Measurements from ENCODE around the gene TJP3. TPM values are rescaled to one million over a fixed set of nuclear protein-coding genes. Genes with fewer than 3 reads are reported as not detected.
A peak's percentile ranks its signal among the peaks of the same experiment; 100 is the strongest.

TJP3 gene
- total and polyA plus RNA-seq, 2 donors from 2014 or later = 26.5 to 32.5 TPM

GRCh38 chr19:3722443-3723109 is 14.4 kb downstream of the TJP3 start:
- intact Hi-C loops (cut with DNase I) = no loop called here
- Histone ChIP-seq H3K9ac (ENCODE audit: low read length in 3 of 3) (peak overlapping the region in 1 of 3 donors; percentile 67), H3K27ac (ENCODE audit: low read depth in 2 of 2, low read length in 2 of 2) (no peak overlapping the region), H3K4me3 (ENCODE audit: low read length in 3 of 3) (peak overlapping the region in 2 of 3 donors; percentile 58 to 64), H3K9me3 (ENCODE audit: control insufficient read depth in 2 of 3, insufficient read depth in 1 of 3, low read length in 3 of 3) (no peaks in the 10 kb centered on the region), H3K27me3 (ENCODE audit: control insufficient read depth, insufficient read depth, low read length) (no peaks in the 10 kb centered on the region), H3K4me1 (ENCODE audit: control insufficient read depth in 2 of 3, insufficient read depth in 2 of 3, low read depth in 1 of 3, low read length in 3 of 3) (peaks cover 0 to 5% (median 3%) of the 10 kb centered on the region in 3 donors), H3K36me3 (ENCODE audit: control insufficient read depth in 2 of 3, insufficient read depth in 3 of 3, low read length in 3 of 3) (no peaks in the 10 kb centered on the region)
- FAIRE-seq (no peak), DNase-seq (peak in 3 of 5 donors; percentile 27 to 67 (median 47))
- TF ChIP-seq, protein P1, sequence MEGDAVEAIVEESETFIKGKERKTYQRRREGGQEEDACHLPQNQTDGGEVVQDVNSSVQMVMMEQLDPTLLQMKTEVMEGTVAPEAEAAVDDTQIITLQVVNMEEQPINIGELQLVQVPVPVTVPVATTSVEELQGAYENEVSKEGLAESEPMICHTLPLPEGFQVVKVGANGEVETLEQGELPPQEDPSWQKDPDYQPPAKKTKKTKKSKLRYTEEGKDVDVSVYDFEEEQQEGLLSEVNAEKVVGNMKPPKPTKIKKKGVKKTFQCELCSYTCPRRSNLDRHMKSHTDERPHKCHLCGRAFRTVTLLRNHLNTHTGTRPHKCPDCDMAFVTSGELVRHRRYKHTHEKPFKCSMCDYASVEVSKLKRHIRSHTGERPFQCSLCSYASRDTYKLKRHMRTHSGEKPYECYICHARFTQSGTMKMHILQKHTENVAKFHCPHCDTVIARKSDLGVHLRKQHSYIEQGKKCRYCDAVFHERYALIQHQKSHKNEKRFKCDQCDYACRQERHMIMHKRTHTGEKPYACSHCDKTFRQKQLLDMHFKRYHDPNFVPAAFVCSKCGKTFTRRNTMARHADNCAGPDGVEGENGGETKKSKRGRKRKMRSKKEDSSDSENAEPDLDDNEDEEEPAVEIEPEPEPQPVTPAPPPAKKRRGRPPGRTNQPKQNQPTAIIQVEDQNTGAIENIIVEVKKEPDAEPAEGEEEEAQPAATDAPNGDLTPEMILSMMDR (IDR thresholded peaks at IDR 0.05; ENCODE audit: borderline replicate concordance, extremely low read depth, insufficient read depth) = no peak

GRCh38 chr19:3723110-3723488 is 14.9 kb downstream of the TJP3 start:
- H3K9ac ChIP-seq (ENCODE audit: low read length in 3 of 3) = no peak overlapping the region
- no peak for FAIRE-seq
- H3K4me3 ChIP-seq (ENCODE audit: low read length in 3 of 3) = no peak overlapping the region
- no peak for DNase-seq
- H3K27ac ChIP-seq (ENCODE audit: low read depth in 2 of 2, low read length in 2 of 2) = no peak overlapping the region
- TF ChIP-seq, protein P1 (IDR thresholded peaks at IDR 0.05; ENCODE audit: borderline replicate concordance, extremely low read depth, insufficient read depth) = no peak
- H3K36me3 ChIP-seq (ENCODE audit: control insufficient read depth in 2 of 3, insufficient read depth in 3 of 3, low read length in 3 of 3) = no peaks in the 10 kb centered on the region
- peaks cover 0 to 5% (median 3%) of the 10 kb centered on the region in 3 donors for H3K4me1 ChIP-seq (ENCODE audit: control insufficient read depth in 2 of 3, insufficient read depth in 2 of 3, low read depth in 1 of 3, low read length in 3 of 3)
- intact Hi-C loops (cut with DNase I) = no loop called here
- H3K27me3 ChIP-seq (ENCODE audit: control insufficient read depth, insufficient read depth, low read length) = no peaks in the 10 kb centered on the region
- no peaks in the 10 kb centered on the region for H3K9me3 ChIP-seq (ENCODE audit: control insufficient read depth in 2 of 3, insufficient read depth in 1 of 3, low read length in 3 of 3)

DNA sequence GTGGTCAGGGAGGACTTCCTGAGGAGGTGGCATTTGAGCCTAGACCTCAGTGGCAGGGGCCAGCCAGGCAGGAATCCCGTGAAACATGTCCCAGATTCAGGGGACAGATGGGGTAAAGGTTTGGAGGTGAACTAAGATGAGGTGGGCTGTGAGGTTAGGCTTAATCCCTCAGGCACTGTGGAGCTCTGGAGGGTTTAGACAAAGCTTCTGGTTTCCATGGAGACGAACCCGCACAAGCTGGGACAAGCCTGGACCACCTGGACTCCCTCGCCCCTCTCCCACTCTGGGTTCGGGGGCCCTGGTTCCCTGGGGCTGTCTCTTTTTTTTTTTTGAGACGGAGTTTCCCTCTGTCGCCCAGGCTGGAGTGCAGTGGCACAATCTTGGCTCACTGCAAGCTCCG is 15.7 kb downstream of the TJP3 start:
- Histone ChIP-seq H3K4me1 (ENCODE audit: control insufficient read depth in 2 of 3, insufficient read depth in 2 of 3, low read depth in 1 of 3, low read length in 3 of 3) (peaks cover 0 to 5% (median 3%) of the 10 kb centered on the region in 3 donors), H3K27ac (ENCODE audit: low read depth in 2 of 2, low read length in 2 of 2) (no peak overlapping the region), H3K4me3 (ENCODE audit: low read length in 3 of 3) (no peak overlapping the region)

More for the DNA sequence above, 15.7 kb downstream of the TJP3 start:
- no peaks in the 10 kb centered on the region for H3K27me3 ChIP-seq (ENCODE audit: control insufficient read depth, insufficient read depth, low read length)
- intact Hi-C loops (cut with DNase I) = no loop called here
- DNase-seq (no peak), FAIRE-seq (no peak)
- no peak overlapping the region for H3K9ac ChIP-seq (ENCODE audit: low read length in 3 of 3)
- TF ChIP-seq, protein P1 (IDR thresholded peaks at IDR 0.05; ENCODE audit: borderline replicate concordance, extremely low read depth, insufficient read depth) = no peak
- H3K9me3 ChIP-seq (ENCODE audit: control insufficient read depth in 2 of 3, insufficient read depth in 1 of 3, low read length in 3 of 3) = no peaks in the 10 kb centered on the region
- H3K36me3 ChIP-seq (ENCODE audit: control insufficient read depth in 2 of 3, insufficient read depth in 3 of 3, low read length in 3 of 3) = no peaks in the 10 kb centered on the region
